GM18511 (cell line): ENCODE measurements around the gene PDZD7.
A peak's percentile ranks its signal among the peaks of the same experiment; 100 is the strongest.

ENCODE experiments used
- ATAC-seq: cut with Tn5 transposase; IDR thresholded peaks from one replicate; pipeline ENCODE4 v1.9.1; 2021; ENCODE audit warnings: mild to moderate bottlenecking, moderate library complexity; ENCODE audit not compliant: unreplicated experiment

The PDZD7 gene

DNA sequence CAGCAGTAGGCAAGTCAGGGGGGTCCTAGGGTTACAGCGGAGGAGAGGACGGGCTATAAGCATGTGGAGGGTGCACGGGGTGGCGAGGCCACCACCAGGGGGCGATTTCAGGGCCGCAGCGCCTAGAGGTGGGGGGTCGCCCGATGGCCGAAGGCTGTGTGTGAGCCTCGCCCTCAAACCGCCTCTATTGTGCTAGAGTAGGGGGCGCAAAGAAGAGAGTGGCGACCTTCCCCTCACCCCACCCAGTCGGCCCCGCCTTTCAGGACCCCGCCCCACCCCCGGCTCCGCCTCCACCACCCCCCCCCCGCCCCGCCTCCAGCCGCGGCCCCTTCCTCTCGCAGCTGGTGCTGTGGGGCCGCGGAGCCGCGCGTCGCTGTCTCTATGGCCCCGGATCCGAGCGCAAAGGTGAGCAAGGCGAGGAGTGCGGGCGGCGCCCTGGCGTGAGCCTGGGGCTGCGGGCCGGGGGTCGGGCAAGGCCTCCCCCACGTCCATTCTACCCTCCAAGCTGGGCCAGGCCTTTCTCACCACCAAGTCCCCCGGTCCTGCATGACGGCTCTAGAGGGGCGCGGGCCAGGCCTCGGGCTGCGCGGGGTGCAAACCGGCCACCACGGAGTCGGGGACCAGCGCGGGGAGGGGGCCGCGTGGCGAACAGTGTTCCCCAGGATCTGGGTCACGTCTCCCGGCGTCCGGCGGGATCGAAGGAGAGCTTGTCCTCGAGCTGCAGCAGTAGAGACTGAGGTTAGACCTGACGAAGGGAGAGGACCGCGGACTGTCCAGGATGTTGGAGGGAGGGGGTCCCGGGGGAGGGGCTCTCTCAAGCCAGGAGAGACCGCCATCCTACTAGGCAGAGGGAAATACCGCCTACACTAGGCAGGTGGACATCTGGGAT is 61.5 kb downstream of the PDZD7 start, which contains the start of gene SEMA4G:
SEMA4G (plus strand) TSS at position 318 of the 889 bp plus-strand sequence. CDS start 3,409 bp downstream, outside the sequence.
- peak; percentile 60 for ATAC-seq

DNA sequence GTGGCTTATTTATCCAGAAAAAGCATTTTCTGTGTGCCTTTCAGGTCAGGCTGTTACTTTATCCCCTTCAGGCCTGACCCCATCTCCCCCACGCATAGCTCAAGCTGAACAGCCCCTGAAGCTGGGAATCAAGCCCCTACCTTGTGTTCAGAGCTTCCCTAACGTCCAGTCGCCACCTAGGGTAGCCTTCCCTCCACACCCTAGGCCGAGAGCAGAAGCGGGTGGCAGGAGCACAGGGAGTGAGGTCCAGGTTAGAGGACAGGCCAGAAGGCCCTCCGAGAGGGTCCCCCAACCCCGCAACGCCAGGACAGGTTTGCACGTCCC is 62.1 kb downstream of the PDZD7 start:
- no peak for ATAC-seq

DNA sequence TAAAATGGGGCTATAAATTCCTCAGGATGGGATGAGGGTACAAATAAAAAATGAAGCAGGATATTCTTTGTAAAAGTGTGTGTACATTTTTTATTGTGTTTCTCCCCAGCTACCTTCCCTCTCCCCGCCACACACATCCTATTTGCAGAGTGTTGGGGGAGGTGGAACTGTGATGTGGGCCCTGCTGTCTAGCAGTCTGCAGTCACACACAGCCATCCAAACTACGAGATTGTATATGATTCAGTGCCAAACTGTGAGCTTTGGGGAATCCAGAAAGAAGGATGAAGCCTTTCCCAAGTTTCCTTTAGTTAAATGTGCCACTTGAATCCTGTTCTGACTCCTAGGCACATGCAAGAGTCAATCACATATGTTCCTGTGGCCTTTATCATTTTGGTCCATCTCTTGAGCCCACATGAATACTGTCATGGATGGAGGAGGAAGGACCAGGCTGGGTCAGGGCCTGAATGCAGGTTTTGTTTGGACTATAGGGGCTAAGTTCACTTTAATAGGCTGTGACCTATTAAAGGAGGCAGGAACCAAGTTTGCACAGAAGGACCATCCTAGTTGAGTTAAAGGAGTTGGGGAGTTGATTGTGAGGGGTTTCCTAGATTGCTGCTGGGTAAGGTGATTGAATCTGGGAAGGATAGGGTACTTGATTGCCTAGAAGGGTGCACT is 62.7 kb downstream of the PDZD7 start:
- no peak for ATAC-seq

DNA sequence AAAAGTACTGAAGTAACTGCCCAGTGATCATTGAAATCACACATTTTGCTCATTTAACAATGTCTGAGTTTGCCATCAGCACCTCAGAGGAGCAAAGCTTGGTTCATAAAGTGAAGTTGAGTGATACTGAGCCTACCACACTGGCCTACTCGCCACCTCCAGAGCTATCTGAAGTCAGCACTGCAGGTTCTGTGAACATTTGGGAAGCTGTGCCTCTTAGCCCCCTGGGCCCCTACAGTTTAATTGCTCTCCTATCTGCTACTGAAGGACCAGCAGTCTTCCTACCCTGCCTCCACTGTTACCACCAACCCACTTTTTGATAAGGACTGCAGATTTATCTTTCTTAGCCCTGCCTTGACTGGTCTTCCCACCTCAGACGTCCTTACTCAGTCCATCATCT is 63.6 kb downstream of the PDZD7 start:
- no peak for ATAC-seq

DNA sequence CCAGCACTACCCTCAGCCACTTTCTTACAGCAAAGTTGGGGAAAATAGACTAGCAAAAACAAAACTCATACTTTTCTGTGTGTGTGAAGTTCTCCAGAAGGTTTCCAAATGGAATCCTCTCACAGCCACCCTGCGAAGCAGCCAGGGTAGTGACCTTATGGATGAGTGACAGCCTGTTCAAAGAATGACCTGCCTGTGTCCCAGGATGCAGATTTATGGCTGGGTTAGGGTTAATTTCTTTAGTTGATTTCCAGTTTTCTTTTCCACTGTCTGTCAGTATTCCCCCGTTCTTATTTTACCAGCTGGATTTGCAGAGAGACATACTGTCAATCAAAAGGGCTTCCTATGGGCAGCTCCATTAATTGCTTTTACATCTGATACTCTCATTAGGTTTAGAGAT is 64.0 kb downstream of the PDZD7 start:
- no peak for ATAC-seq

DNA sequence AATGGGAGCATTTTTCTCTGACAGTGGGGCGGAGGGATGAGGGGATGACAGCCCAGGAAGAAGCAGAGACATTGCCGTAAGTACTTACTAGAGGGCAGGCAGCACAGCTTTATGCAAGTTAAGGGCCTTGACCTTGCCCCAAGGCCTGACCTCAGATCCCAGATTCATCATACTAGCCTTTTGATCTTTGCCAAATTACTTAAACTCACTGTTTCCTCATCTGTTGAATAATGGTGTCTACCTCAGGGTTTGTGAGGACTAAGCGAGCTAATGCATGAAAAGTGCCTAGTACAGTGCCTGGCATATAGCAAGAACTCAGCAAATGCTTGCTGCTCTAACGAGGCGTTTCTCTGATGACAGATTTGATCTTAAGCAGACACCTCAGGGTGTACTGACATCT is 65.1 kb downstream of the PDZD7 start:
- no peak for ATAC-seq

DNA sequence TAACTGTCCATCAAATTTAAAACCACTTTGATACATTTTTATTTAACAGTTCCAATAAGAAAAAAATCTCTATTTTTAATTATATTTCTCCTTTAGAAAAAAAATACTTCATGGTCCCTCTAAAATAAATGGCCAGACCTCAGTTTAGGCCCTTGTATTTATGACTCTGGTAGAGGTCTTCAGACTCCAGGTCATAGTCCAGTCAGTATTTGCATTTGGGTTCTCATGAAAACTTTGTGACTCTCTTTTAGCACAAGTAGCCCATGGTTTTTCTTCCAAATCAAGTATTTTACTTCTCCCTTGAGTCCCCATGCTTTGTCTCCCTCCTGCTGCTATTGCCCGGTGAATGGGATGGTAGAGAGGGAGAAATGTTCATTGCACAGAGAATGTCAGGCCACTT is 67.1 kb downstream of the PDZD7 start:
- ATAC-seq = no peak

DNA sequence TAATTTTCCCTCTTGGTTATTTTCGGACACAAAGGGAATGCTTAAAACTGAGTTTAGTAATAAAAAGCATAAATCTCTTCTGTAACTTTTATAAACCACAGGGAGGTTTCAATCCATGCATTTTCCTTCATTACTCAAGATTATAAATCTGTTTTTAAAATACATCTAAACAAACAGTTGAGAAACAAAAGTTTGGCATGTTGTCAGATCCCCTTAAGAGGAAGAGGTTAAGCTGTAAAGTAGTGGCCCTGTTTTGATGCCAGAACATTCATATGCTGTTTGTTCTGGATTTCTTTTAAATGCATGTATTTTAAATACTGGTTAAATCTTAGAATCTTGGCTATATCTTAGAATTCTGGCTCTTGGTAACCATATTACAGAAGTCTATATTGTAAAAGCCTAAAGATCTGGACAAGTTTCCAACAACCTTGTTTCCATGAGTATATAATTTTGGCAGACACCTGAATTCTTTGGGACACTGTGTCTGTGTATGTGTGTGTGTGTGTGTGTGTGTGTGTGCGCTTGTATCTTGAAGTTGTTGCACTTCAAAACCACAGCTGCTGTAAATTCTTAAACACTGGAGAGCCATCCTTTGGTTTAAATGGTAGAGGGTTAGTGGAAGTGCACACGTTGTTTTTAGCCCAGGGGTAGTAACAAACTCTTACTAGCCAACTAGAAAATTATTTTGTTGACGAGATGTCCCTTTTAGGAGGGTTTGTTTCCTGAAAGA is 68.4 kb downstream of the PDZD7 start:
- no peak for ATAC-seq

DNA sequence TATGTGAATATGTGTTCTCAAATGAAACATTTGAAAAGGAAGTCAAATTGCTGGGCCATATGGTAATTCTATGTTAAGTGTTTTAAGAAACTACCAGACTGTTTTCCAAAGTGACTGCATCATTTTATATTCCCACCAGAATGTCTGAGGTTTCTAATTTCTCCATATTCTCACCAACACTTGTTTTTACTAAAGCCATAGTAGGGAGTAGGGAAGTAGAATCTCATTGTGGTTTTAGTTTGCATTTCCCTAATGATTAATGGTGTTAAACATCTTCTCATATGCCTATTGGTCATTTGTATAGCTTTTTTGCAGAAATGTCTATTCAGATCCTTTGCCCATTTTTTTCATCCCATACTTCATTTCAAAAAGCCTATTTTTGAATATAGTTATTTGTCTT is 70.7 kb downstream of the PDZD7 start:
- no peak for ATAC-seq
